AG04449 (cell line): Measurements from ENCODE around the gene TRIM40.

Experiments
- CTCF ChIA-PET: fragments of 350-600 bp; formaldehyde crosslinking; extraction: SDS; loops from one replicate; lab custom pipeline; 2021; ENCODE audit warnings: antibody characterized with exemption; lab: Yijun Ruan, JAX
- POLR2A ChIA-PET: fragments of 400-600, 350-600 bp; formaldehyde crosslinking; extraction: SDS; loops from one replicate; lab custom pipeline; 2020; ENCODE audit warnings: antibody characterized with exemption, inconsistent platforms; lab: Yijun Ruan, JAX
- DNase-seq: peaks from one replicate; pipeline ENCODE4 v3.0.0-alpha.2; 2010; ENCODE audit warnings: low read depth, low spot score
- H3K4me3 ChIP-seq: 2 replicates; pipeline ENCODE4 v1.5.1; 2011; ENCODE audit warnings: low read depth, mild to moderate bottlenecking, control low read depth, low read length
- CTCF ChIP-seq: IDR thresholded peaks from one replicate; pipeline ENCODE4 v1.5.1; 2011; ENCODE audit warnings: mild to moderate bottlenecking, moderate library complexity, low read length, control low read depth, inconsistent platforms; ENCODE audit not compliant: insufficient read depth; ENCODE audit errors: missing control alignments

The TRIM40 gene

GRCh38 chr6:30155520-30156261 lies 19.8 kb downstream of the TRIM40 start:
- no peak for DNase-seq
- ChIA-PET POLR2A (no interaction called here), CTCF (interaction anchor here (0.8 to 6.7 kb wide), 5 partner anchors 15 to 502 kb away, joined by 3 to 56 read pairs (median 5); no protein-coding TSS in a partner anchor)
- no peak for TF ChIP-seq CTCF
- H3K4me3 ChIP-seq = no peak overlapping the region

- DNase-seq = no peak
- ChIA-PET POLR2A (no interaction called here), CTCF (interaction anchor here (0.8 to 6.7 kb wide), 4 partner anchors 25 to 503 kb away, joined by 3 to 56 read pairs (median 4); no protein-coding TSS in a partner anchor)
- TF ChIP-seq CTCF = no peak
- no peak overlapping the region for H3K4me3 ChIP-seq
Measured at GRCh38 chr6:30156262-30156599, 20.3 kb downstream of the TRIM40 start.

- no peak for TF ChIP-seq CTCF
- ChIA-PET CTCF (interaction anchor here (0.9 to 1.5 kb wide), 2 partner anchors 23 to 25 kb away, joined by 3 read pairs; no protein-coding TSS in a partner anchor), POLR2A (no interaction called here)
- no peak for DNase-seq
- no peak overlapping the region for H3K4me3 ChIP-seq
Measured at GRCh38 chr6:30156774-30157173, 20.8 kb downstream of the TRIM40 start.

GRCh38 chr6:30157581-30157980 lies 21.6 kb downstream of the TRIM40 start:
- DNase-seq = no peak
- CTCF ChIA-PET = interaction anchor here (0.9 to 1.5 kb wide), 2 partner anchors 23 to 54 kb away, joined by 3 read pairs; no protein-coding TSS in a partner anchor
- POLR2A ChIA-PET = interaction anchor here (0.6 kb wide), 1 partner anchor 70 kb away, joined by 3 read pairs; no protein-coding TSS in a partner anchor

GRCh38 chr6:30157999-30158398 lies 22.1 kb downstream of the TRIM40 start:
- CTCF ChIA-PET = interaction anchor here (0.9 to 1.5 kb wide), 2 partner anchors 24 to 55 kb away, joined by 3 read pairs; no protein-coding TSS in a partner anchor
- no peak for TF ChIP-seq CTCF
- no peak for DNase-seq
- H3K4me3 ChIP-seq = no peak overlapping the region
- POLR2A ChIA-PET = interaction anchor here (0.6 kb wide), 1 partner anchor 69 kb away, joined by 3 read pairs; no protein-coding TSS in a partner anchor

More at GRCh38 chr6:30157581-30157980, 21.6 kb downstream of the TRIM40 start:
- H3K4me3 ChIP-seq = no peak overlapping the region
- TF ChIP-seq CTCF = no peak

- no peak for TF ChIP-seq CTCF
- ChIA-PET POLR2A (no interaction called here), CTCF (interaction anchor here (1.0 kb wide), 1 partner anchor 27 kb away, joined by 3 read pairs; no protein-coding TSS in a partner anchor)
- H3K4me3 ChIP-seq = no peak overlapping the region
- DNase-seq = no peak
Measured at GRCh38 chr6:30158475-30159040, 22.6 kb downstream of the TRIM40 start.
